LNCAP (cell line): ENCODE results near the gene SETD6.

Source experiments
- TF ChIP-seq, protein P1 (sequence below): fragments of 450-650 bp; IDR thresholded peaks from 2 replicates; pipeline ENCODE4 v1.5.1; 2017; ENCODE audit warnings: mild to moderate bottlenecking

SETD6 gene

DNA sequence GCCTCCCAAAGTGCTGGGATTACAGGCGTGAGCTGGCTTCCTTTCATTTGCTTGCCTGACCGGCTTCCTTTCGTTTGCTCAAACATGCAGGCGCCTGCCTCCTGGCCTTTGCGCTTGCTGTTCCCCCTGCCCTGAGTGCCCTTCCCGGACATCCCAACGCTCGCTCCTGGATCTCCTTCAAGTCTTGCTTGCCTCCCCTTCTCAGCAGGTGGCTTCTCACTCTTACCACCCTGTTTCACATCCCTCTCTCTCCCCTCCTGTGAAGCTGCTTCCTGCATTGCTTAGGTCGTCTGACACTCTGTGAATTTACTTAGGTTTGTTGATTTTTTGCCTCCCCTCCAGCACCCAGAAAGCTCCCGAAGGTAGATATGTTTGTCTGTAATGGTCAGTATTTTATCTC lies 41.0 kb upstream of the SETD6 start:
- TF ChIP-seq, protein P1, sequence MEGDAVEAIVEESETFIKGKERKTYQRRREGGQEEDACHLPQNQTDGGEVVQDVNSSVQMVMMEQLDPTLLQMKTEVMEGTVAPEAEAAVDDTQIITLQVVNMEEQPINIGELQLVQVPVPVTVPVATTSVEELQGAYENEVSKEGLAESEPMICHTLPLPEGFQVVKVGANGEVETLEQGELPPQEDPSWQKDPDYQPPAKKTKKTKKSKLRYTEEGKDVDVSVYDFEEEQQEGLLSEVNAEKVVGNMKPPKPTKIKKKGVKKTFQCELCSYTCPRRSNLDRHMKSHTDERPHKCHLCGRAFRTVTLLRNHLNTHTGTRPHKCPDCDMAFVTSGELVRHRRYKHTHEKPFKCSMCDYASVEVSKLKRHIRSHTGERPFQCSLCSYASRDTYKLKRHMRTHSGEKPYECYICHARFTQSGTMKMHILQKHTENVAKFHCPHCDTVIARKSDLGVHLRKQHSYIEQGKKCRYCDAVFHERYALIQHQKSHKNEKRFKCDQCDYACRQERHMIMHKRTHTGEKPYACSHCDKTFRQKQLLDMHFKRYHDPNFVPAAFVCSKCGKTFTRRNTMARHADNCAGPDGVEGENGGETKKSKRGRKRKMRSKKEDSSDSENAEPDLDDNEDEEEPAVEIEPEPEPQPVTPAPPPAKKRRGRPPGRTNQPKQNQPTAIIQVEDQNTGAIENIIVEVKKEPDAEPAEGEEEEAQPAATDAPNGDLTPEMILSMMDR: no peak

DNA sequence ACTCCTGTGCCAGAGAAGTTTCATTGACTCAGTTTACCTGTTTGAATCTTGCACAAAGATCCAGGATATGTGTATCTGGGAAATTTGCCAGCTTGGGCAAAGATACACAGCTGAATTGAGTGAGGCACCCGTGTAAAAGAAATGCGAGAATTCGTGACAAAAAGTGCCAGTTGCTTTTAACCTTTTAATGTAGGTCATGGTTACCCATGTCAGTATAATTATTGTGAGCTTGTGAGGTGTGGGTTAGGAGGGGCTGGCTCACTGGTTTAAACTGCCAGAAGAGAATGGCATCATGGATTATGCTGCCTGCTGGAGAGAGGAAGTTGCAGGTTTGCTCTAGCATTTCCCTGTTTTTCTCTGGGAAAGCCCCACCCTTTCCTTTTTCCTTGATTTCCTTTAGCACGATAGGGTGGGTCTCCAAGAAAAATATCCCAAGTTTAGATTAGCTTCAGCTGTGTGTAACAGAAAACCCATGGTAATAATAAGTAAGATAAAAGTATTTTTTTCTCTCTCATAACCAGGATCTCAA lies 40.2 kb upstream of the SETD6 start:
- TF ChIP-seq, protein P1: no peak

DNA sequence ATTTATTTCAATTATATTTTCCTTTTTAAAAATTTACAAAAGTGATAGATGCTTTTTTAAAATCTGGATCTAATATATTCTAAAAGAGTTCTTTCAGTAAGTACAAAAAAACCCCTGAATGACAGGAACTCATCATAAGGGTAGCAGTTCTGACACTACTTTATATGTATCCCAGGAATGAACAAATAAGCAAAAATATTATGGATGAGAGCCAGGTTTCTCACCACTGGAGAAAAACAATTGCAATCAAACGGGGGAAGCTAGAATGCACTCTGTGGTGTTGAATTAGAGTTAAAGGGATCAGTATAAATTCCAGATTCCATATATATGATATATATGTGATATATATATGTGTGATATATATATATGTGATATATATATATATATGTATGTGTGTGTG lies 38.5 kb upstream of the SETD6 start:
- TF ChIP-seq, protein P1: no peak

DNA sequence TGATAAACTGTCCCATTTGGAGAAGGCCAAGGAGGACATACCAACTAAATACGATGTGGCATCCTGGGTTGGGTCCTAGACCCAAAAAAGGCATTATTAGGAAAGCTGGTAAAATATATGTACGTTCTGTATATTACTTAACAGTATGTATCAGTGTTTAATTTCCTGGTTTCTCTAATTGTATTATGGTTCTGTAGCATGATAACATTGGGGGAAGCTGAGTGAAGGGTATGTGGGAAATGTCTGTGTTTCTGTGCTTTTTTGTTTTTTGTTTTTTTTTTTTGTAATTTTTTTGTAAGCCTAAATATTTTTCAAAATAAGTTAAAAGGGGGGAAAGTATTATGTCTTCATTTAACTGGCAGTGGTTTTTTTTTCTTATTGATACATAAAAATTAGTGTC lies 36.9 kb upstream of the SETD6 start:
- TF ChIP-seq, protein P1: no peak

DNA sequence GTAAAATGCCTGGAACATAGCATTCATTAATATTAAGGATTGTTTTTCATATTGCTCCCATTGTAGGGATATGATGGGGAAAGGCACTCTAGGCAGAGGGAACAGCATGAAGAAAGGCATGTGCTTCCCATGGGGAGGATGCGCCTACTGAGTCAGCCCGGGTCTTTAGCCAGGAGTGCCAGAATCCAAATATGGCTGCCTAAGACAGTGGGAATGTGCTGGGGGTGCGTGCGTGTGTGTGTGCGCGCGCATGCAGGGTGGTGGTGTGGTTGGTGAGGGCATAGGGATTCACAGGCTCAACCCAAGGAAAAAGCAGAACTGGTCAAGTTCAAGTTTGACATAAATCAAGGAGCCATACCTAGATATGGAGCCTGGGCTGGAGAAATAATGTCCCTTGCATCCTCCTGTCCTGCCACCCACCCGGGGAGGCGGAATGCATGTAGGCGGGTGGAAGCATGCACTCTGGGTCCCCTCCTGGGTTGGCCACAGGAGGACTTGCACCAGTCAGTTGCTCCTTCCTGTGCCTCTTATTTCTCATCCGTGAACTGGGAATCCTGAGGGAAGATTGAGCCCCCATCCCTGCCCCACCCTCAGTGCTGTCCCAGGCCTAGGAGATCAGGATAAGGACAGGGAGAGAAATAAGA lies 34.0 kb upstream of the SETD6 start:
- TF ChIP-seq, protein P1: no peak

DNA sequence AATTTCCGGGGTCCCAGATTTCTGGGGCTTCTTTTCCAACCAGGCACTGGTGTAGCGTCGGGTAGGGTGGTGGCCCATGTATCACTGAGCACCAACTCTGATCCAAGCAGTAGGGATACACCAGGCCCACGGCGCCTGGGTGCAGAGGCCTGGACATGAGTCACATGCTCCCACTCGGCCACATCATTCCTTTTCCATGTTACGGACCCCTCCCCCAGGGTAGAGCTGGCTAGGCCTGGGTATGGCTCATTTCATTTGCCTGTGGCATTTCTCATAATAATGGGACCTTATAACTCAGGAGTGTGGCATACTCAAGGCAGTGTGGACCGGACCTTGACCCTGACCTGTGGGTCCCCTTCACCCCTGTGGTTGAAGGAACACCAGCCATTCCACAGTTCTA lies 33.4 kb upstream of the SETD6 start:
- TF ChIP-seq, protein P1: no peak

DNA sequence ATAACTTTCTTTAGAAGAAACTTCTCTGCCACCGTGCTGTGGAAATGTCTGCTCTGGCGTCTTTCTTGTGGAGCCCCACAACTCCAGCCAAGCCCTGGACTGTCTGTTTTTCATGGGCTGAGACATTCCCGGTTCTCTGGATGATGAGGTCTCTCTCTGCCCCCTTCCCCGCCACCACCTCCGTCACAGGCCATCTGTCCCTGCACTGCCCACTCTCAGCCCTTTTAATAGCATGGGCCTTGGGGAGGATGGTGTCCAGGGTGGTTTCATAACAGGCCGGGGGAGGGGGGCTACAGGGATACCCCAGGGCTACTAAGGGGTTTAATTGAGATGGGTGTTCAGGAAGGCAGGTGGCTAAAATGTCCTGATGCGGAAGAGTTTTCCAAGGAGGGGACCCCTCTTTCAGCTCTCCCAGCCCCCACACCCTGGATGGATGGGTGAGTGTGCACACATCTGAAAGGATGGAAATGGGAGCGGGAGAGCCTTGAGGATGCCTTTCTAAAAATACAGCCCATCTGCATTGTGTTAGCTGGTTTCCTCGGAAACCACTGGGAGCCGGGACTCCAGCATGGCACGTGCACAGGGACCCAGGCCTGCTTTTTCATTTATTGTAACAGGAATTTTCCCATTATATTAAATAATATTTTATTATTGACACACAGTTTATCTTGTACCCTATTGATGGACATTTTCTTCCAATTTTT lies 30.0 kb upstream of the SETD6 start:
- TF ChIP-seq, protein P1: no peak
